DND-41 (cell line): ENCODE measurements around the gene LCT.

ENCODE experiments used
- ATAC-seq: fragments of 200-7000 bp; cut with Tn5 transposase; 3 replicates; pipeline ENCODE4 v1.9.1; 2021; ENCODE audit warnings: low read depth; ENCODE audit not compliant: insufficient read depth
- DNase-seq: peaks from one replicate; pipeline ENCODE4 v3.0.0-alpha.2; 2020
- H2AFZ ChIP-seq: 2 replicates; pipeline ENCODE4 v1.6.0; 2012; ENCODE audit warnings: low read depth, low read length
- H3K27ac ChIP-seq: 2 replicates; pipeline ENCODE4 v1.5.1; 2012; ENCODE audit warnings: low read length, inconsistent platforms
- H3K27me3 ChIP-seq: fragments of 200-600 bp; sonication (generic); 2 replicates; pipeline ENCODE4 v1.6.0; 2012; ENCODE audit warnings: low read length, mild to moderate bottlenecking, inconsistent platforms; ENCODE audit not compliant: insufficient read depth, poor library complexity
- H3K36me3 ChIP-seq: 2 replicates; pipeline ENCODE4 v1.5.1; 2012; ENCODE audit warnings: low read length, inconsistent platforms; ENCODE audit not compliant: insufficient read depth
- H3K4me1 ChIP-seq: 2 replicates; pipeline ENCODE4 v1.5.1; 2012; ENCODE audit warnings: mild to moderate bottlenecking, low read length; ENCODE audit not compliant: insufficient read depth
- H3K4me2 ChIP-seq: 2 replicates; pipeline ENCODE4 v1.6.0; 2012; ENCODE audit warnings: mild to moderate bottlenecking, moderate library complexity, low read length, inconsistent platforms; ENCODE audit not compliant: insufficient read depth
- H3K4me3 ChIP-seq, 2 experiments: fragments of 200-600 bp in 1 of 2; shearing (Covaris generic) in 1 of 2; 2 replicates each; pipeline ENCODE4 v1.5.1; 2012 to 2016; ENCODE audit warnings: inconsistent platforms in 2 of 2, low read length in 2 of 2, mild to moderate bottlenecking in 2 of 2, low read depth in 1 of 2, moderate library complexity in 1 of 2
- H3K79me2 ChIP-seq: 2 replicates; pipeline ENCODE4 v1.6.0; 2012; ENCODE audit warnings: low read length, inconsistent platforms; ENCODE audit not compliant: insufficient read depth
- H3K9ac ChIP-seq: 2 replicates; pipeline ENCODE4 v1.6.0; 2012; ENCODE audit warnings: low read depth, mild to moderate bottlenecking, inconsistent platforms, low read length, moderate library complexity
- H3K9me3 ChIP-seq: 2 replicates; pipeline ENCODE4 v1.5.1; 2012; ENCODE audit warnings: low read length, moderate library complexity, mild to moderate bottlenecking, inconsistent platforms; ENCODE audit not compliant: insufficient read depth, severe bottlenecking
- H4K20me1 ChIP-seq: 2 replicates; pipeline ENCODE4 v1.6.0; 2012; ENCODE audit warnings: low read length; ENCODE audit not compliant: insufficient read depth
- EZH2 ChIP-seq: IDR thresholded peaks from 3 replicates; pipeline ENCODE4 v1.6.1; 2012; ENCODE audit warnings: borderline replicate concordance, low read depth, mild to moderate bottlenecking, moderate library complexity, low read length, inconsistent platforms; ENCODE audit not compliant: severe bottlenecking
- TF ChIP-seq, protein P1 (sequence below): IDR thresholded peaks from 2 replicates; pipeline ENCODE4 v1.5.1; 2012; ENCODE audit warnings: borderline replicate concordance, low read length, moderate library complexity, mild to moderate bottlenecking; ENCODE audit not compliant: poor library complexity, severe bottlenecking; ENCODE audit errors: extremely low read depth

LCT gene

DNA sequence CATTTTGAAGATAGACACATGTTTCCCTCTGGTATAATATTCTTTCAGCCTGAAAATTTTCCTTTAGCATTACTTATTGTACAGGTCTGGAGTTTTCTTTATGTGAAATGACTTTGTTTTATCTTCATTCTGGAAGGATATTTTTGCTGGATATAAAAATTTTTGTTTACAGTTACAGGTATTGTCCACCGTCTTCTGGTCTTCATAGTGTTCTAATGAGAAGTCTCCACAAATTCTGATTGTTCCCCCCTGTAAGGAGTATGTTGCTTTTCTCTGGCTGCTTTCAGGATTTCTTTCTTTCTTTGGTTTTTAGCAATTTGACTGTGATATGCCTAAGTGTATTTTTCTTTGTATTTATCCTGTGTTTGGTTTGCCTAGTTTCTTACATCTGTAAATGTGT is 80.3 kb downstream of the LCT start:
- H3K27me3 ChIP-seq = no peaks in the 10 kb centered on the region
- H3K9ac ChIP-seq = no peak overlapping the region
- H2AFZ ChIP-seq = no peak overlapping the region
- no peak for TF ChIP-seq EZH2
- TF ChIP-seq, protein P1, sequence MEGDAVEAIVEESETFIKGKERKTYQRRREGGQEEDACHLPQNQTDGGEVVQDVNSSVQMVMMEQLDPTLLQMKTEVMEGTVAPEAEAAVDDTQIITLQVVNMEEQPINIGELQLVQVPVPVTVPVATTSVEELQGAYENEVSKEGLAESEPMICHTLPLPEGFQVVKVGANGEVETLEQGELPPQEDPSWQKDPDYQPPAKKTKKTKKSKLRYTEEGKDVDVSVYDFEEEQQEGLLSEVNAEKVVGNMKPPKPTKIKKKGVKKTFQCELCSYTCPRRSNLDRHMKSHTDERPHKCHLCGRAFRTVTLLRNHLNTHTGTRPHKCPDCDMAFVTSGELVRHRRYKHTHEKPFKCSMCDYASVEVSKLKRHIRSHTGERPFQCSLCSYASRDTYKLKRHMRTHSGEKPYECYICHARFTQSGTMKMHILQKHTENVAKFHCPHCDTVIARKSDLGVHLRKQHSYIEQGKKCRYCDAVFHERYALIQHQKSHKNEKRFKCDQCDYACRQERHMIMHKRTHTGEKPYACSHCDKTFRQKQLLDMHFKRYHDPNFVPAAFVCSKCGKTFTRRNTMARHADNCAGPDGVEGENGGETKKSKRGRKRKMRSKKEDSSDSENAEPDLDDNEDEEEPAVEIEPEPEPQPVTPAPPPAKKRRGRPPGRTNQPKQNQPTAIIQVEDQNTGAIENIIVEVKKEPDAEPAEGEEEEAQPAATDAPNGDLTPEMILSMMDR = no peak
- DNase-seq (no peak), ATAC-seq (no peak)
- peaks cover 30% of the 10 kb centered on the region for H3K9me3 ChIP-seq
- no peak overlapping the region for H3K4me2 ChIP-seq
- H3K27ac ChIP-seq = no peak overlapping the region
- H3K4me1 ChIP-seq = no peaks in the 10 kb centered on the region
- no peaks in the 10 kb centered on the region; the same call in 1 of the 2 replicates for H4K20me1 ChIP-seq
- H3K36me3 ChIP-seq = peaks cover 92% of the 10 kb centered on the region
- H3K4me3 ChIP-seq = no peak overlapping the region
- peaks cover 54% of the 10 kb centered on the region for H3K79me2 ChIP-seq

DNA sequence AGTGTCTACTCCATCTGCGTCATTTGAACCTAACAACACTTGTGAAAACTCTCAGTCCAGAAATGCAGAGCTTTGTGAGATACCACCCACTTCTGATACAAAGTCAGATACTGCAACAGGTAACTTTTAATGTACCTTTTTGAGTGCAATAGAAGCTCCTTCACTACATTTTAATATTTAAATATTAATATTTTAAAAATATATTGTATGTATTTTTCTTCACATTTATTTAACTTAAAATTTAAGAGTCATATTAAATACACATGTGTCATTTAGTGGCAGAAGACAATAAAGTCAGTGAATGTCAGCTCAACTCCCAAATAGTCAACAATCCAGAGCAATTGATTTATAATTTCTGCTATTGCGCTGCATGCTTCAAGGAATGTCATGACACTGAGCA is 81.4 kb downstream of the LCT start:
- Histone ChIP-seq H3K27me3 (no peaks in the 10 kb centered on the region), H2AFZ (no peak overlapping the region), H3K79me2 (peaks cover 54% of the 10 kb centered on the region), H3K27ac (no peak overlapping the region), H3K4me3 (no peak overlapping the region), H3K4me2 (no peak overlapping the region), H3K9me3 (peaks cover 30% of the 10 kb centered on the region), H3K4me1 (no peaks in the 10 kb centered on the region), H3K9ac (no peak overlapping the region), H4K20me1 (no peaks in the 10 kb centered on the region), H3K36me3 (peaks cover 87% of the 10 kb centered on the region)
- no peak for ATAC-seq
- TF ChIP-seq, protein P1 = no peak
- TF ChIP-seq EZH2 = no peak
- DNase-seq = no peak

DNA sequence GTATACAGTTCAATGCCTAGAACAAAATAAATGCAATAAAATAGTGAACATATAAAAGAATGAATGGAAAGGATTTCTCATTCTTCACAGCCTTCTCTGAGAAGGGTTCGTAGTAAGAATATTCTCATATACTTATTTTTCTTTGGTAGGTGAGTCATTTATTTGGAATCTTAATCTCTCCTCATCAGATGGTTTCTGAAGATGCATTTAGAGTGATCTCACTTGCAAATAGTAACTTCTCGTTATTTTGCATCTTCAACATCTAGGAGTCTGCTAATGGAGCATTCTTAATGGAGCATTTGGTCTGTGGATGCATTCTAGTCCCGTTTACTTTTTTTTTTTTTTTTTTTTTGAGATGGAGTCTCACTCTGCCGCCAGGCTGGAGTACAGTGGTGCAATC is 91.4 kb downstream of the LCT start:
- peaks cover 35% of the 10 kb centered on the region for H3K4me1 ChIP-seq
- H2AFZ ChIP-seq = no peak overlapping the region
- H3K27me3 ChIP-seq = no peaks in the 10 kb centered on the region
- no peak for DNase-seq
- peaks cover 40% of the 10 kb centered on the region for H4K20me1 ChIP-seq
- no peak for ATAC-seq
- peaks cover 86% of the 10 kb centered on the region for H3K79me2 ChIP-seq
- H3K9ac ChIP-seq = no peak overlapping the region
- peaks cover 66% of the 10 kb centered on the region for H3K36me3 ChIP-seq
- no peak overlapping the region for H3K4me3 ChIP-seq
- no peaks in the 10 kb centered on the region for H3K9me3 ChIP-seq
- H3K27ac ChIP-seq = no peak overlapping the region
- TF ChIP-seq, protein P1 = no peak
- TF ChIP-seq EZH2 = no peak
- peak overlapping the region; percentile 90; the same call in 1 of the 2 replicates for H3K4me2 ChIP-seq
